ENCODE measurements around the gene MAP7D2. TPM values are rescaled to one million over a fixed set of nuclear protein-coding genes. Genes with fewer than 3 reads are reported as not detected.

Gene MAP7D2
- total RNA-seq, 1 donor from 2014 or later, result 1.5 TPM

DNA sequence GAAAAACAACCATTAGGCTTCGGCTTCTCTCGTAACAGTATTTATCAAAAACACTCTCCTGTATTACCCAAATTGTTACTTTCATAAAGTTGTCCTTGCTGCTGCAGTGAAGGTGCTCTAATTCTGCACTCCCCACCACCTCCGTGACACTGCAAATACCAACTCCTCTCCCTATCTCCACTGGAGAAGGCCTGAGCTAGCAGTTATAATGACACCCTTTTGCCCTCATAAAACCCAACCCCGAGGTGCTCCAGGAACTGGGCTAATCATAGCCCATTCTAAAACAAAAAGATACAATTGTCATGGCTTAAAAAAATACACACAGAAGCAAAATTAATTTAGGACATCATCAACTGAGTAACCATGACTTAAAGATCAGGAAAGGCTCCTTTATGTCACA lies 59.2 kb downstream of the MAP7D2 start:
- Mint-ChIP-seq H3K27ac (no peak overlapping the region), H3K4me3 (ENCODE audit: low read depth) (no peak overlapping the region), H3K9me3 (ENCODE audit: low read depth) (peaks cover 8% of the 10 kb centered on the region), H3K27me3 (no peaks in the 10 kb centered on the region), H3K4me1 (ENCODE audit: low read depth) (peaks cover 4% of the 10 kb centered on the region), H3K36me3 (ENCODE audit: insufficient read depth) (no peaks in the 10 kb centered on the region)
- TF ChIP-seq, protein P1, sequence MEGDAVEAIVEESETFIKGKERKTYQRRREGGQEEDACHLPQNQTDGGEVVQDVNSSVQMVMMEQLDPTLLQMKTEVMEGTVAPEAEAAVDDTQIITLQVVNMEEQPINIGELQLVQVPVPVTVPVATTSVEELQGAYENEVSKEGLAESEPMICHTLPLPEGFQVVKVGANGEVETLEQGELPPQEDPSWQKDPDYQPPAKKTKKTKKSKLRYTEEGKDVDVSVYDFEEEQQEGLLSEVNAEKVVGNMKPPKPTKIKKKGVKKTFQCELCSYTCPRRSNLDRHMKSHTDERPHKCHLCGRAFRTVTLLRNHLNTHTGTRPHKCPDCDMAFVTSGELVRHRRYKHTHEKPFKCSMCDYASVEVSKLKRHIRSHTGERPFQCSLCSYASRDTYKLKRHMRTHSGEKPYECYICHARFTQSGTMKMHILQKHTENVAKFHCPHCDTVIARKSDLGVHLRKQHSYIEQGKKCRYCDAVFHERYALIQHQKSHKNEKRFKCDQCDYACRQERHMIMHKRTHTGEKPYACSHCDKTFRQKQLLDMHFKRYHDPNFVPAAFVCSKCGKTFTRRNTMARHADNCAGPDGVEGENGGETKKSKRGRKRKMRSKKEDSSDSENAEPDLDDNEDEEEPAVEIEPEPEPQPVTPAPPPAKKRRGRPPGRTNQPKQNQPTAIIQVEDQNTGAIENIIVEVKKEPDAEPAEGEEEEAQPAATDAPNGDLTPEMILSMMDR (IDR thresholded peaks at IDR 0.05; ENCODE audit: unreplicated experiment), result no peak
- DNase-seq (ENCODE audit: low spot score, unreplicated experiment), result no peak

DNA sequence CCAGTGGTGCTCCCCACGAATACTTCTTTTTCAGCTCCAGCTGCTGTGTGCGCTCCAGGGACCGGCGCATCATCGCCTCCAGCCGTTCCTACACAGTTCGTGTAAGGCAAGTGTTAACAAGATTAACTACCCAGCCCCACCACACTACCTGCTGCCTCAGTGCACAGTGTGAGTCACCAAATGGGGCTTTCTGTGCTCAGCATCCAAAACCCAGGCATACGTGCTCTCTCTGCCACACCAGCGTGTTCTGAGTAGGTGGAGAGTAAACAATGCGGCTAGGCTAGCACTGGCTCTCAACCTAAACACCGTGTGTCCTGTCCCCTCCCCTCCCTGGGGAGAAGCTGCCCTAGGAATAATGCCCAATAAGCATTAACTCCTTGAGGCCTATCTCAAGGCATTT lies 60.0 kb downstream of the MAP7D2 start:
- no peak overlapping the region for H3K27ac Mint-ChIP-seq
- no peaks in the 10 kb centered on the region for H3K36me3 Mint-ChIP-seq (ENCODE audit: insufficient read depth)
- H3K4me1 Mint-ChIP-seq (ENCODE audit: low read depth), result peaks cover 4% of the 10 kb centered on the region
- DNase-seq (ENCODE audit: low spot score, unreplicated experiment), result no peak
- no peak overlapping the region for H3K4me3 Mint-ChIP-seq (ENCODE audit: low read depth)
- TF ChIP-seq, protein P1 (IDR thresholded peaks at IDR 0.05; ENCODE audit: unreplicated experiment), result no peak
- H3K27me3 Mint-ChIP-seq, result no peaks in the 10 kb centered on the region
- H3K9me3 Mint-ChIP-seq (ENCODE audit: low read depth), result peaks cover 8% of the 10 kb centered on the region

DNA sequence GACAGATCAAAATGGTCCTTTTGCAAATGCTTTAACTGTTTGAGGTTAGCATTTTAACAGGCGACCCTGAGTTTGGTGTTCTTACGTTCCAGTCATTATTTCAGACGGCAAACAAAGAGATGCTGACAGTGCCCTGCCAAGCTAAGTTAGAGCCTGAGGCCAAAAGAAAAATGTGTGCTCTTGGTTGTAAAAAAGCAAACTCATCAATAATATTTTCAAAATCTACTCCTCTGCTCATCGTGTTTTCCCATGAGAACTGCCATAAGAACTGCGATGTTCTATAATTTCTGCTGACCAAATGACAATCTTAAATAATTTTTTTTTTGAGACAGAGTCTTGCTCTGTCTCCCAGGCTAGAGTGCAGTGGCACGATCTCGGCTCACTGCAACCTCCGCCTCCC lies 63.2 kb downstream of the MAP7D2 start:
- Mint-ChIP-seq H3K4me1 (ENCODE audit: low read depth) (peaks cover 4% of the 10 kb centered on the region), H3K36me3 (ENCODE audit: insufficient read depth) (no peaks in the 10 kb centered on the region), H3K27ac (no peak overlapping the region), H3K4me3 (ENCODE audit: low read depth) (no peak overlapping the region), H3K9me3 (ENCODE audit: low read depth) (peaks cover 4% of the 10 kb centered on the region), H3K27me3 (no peaks in the 10 kb centered on the region)
- TF ChIP-seq, protein P1 (IDR thresholded peaks at IDR 0.05; ENCODE audit: unreplicated experiment), result no peak
- DNase-seq (ENCODE audit: low spot score, unreplicated experiment), result no peak

GRCh38 chrX:20046864-20047263 lies 69.8 kb downstream of the MAP7D2 start:
- no peaks in the 10 kb centered on the region for H3K36me3 Mint-ChIP-seq (ENCODE audit: insufficient read depth)
- no peak overlapping the region for H3K4me3 Mint-ChIP-seq (ENCODE audit: low read depth)
- no peaks in the 10 kb centered on the region for H3K27me3 Mint-ChIP-seq
- peaks cover 8% of the 10 kb centered on the region for H3K9me3 Mint-ChIP-seq (ENCODE audit: low read depth)
- TF ChIP-seq, protein P1 (IDR thresholded peaks at IDR 0.05; ENCODE audit: unreplicated experiment), result no peak
- H3K27ac Mint-ChIP-seq, result no peak overlapping the region
- no peaks in the 10 kb centered on the region for H3K4me1 Mint-ChIP-seq (ENCODE audit: low read depth)
- no peak for DNase-seq (ENCODE audit: low spot score, unreplicated experiment)

DNA sequence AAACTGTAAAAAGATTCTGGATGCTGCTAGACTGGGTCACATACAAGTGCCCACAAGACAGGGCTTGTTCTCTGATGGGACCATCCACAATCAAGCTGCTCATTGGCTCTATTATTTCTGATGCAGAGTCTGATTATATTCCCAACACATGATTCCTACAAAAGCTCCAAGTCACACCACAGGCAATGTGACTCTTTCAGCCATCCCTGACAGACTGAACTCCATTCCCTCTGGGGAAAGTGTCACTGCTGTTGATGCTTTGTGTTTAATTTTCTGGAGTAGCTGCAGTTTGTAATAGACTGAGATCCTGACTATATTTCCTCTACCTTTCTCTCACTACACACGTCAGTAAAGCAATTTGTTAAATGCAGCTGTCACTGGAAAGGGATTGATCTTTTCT lies 70.5 kb downstream of the MAP7D2 start:
- DNase-seq (ENCODE audit: low spot score, unreplicated experiment), result no peak
- no peaks in the 10 kb centered on the region for H3K27me3 Mint-ChIP-seq
- H3K36me3 Mint-ChIP-seq (ENCODE audit: insufficient read depth), result no peaks in the 10 kb centered on the region
- TF ChIP-seq, protein P1 (IDR thresholded peaks at IDR 0.05; ENCODE audit: unreplicated experiment), result no peak
- no peaks in the 10 kb centered on the region for H3K4me1 Mint-ChIP-seq (ENCODE audit: low read depth)
- H3K9me3 Mint-ChIP-seq (ENCODE audit: low read depth), result peaks cover 8% of the 10 kb centered on the region
- H3K4me3 Mint-ChIP-seq (ENCODE audit: low read depth), result no peak overlapping the region
- no peak overlapping the region for H3K27ac Mint-ChIP-seq

All from progenitor cell of endocrine pancreas (in vitro differentiated cells).